Osteocyte (in vitro differentiated cells): Measurements from ENCODE around the gene ZNF264. TPM values are rescaled to one million over a fixed set of nuclear protein-coding genes. Genes with fewer than 3 reads are reported as not detected.
A peak's percentile ranks its signal among the peaks of the same experiment; 100 is the strongest.

Experiments
- DNase-seq: peaks from one replicate; pipeline ENCODE4 v3.0.0; 2021; ENCODE audit warnings: mixed read lengths; ENCODE audit not compliant: unreplicated experiment; ENCODE audit errors: extremely low spot score
- H3K27ac Mint-ChIP-seq: one replicate; pipeline ENCODE4 v1.8.0; 2021; ENCODE audit warnings: mild to moderate bottlenecking, mixed read lengths; ENCODE audit not compliant: unreplicated experiment
- H3K27me3 Mint-ChIP-seq: one replicate; pipeline ENCODE4 v1.8.0; 2021; ENCODE audit warnings: mixed read lengths; ENCODE audit not compliant: unreplicated experiment
- H3K36me3 Mint-ChIP-seq: one replicate; pipeline ENCODE4 v1.8.0; 2021; ENCODE audit warnings: mixed read lengths; ENCODE audit not compliant: unreplicated experiment
- H3K4me1 Mint-ChIP-seq: one replicate; pipeline ENCODE4 v1.8.0; 2021; ENCODE audit warnings: mixed read lengths; ENCODE audit not compliant: unreplicated experiment
- H3K4me3 Mint-ChIP-seq: one replicate; pipeline ENCODE4 v1.8.0; 2021; ENCODE audit warnings: mild to moderate bottlenecking, moderate library complexity, mixed read lengths; ENCODE audit not compliant: unreplicated experiment
- H3K9me3 Mint-ChIP-seq: one replicate; pipeline ENCODE4 v1.8.0; 2021; ENCODE audit warnings: mixed read lengths; ENCODE audit not compliant: unreplicated experiment
- long read RNA-seq: library from polyadenylated mRNA; unstranded; transcript quantifications from one replicate; pipeline ENCODE4 v2.0.0, GENCODE V29; 2021
- total RNA-seq: library from RNA; stranded (reverse); gene quantifications from 2 replicates; pipeline ENCODE4 v1.2.1, GENCODE V29; 2021
- TF ChIP-seq, protein P1 (sequence below): fragments of 200-600 bp; sonication (generic); IDR thresholded peaks from 2 replicates; pipeline ENCODE4 v1.5.0; 2021; ENCODE audit warnings: antibody characterized with exemption, mild to moderate bottlenecking, moderate library complexity

ZNF264 gene
- 34.2 and 36.8 TPM in 2 replicates for total RNA-seq
- long read RNA-seq, partial matches to known transcripts, result 0 of 4 reads
- long read RNA-seq, other reads (novel, unspliced or antisense), result 4 of 4 reads

DNA sequence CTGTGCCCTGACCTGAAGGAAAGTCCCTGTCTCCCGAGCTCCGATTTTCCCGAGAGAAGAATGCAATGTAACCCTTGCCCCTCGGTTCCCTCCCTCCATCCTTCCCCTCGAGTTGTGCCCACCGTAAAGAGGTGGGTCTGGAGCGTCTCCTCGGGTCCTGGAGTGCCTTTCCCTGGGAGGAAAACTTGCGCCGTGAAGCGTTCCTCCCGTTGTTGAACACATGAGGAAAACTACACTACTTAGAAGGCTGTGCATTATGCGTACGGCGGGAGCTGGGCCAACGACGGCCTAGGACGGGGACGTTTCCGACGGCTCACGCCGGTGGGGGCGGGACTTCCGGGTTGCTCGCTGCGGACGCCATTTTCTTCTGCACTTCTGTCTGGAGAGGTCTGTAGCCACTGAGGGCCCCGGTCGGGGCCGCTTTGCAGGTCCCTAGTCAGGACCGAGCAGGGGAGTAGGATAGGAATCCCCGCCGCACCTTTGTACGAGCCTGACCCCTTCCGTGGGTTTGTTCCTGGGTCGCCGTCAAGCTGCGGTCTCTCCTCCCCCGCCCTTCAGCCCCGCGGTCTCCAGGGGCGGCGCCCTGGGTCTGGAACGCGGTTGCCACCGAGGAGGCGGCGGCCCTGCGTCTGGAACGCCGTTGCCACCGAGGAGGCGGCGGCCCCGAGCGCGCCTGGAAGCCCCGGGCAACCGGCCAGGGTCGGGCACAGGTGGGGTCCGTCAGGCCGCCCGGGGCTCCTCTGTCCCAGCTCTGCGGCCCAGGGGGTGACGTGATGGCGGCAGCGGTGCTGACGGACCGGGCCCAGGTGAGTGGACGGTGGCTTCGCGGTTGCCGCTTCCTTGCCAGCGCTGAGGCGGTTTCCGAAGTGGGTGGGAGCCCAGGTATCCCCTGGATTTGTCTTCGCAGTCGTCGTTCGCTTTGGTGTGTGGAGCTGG, at the start of gene ZNF264:
TSS of gene ZNF264 (plus strand) at position 360 of the 936 bp plus-strand sequence. CDS start at position 774, 414 bp downstream.
- TF ChIP-seq, protein P1, sequence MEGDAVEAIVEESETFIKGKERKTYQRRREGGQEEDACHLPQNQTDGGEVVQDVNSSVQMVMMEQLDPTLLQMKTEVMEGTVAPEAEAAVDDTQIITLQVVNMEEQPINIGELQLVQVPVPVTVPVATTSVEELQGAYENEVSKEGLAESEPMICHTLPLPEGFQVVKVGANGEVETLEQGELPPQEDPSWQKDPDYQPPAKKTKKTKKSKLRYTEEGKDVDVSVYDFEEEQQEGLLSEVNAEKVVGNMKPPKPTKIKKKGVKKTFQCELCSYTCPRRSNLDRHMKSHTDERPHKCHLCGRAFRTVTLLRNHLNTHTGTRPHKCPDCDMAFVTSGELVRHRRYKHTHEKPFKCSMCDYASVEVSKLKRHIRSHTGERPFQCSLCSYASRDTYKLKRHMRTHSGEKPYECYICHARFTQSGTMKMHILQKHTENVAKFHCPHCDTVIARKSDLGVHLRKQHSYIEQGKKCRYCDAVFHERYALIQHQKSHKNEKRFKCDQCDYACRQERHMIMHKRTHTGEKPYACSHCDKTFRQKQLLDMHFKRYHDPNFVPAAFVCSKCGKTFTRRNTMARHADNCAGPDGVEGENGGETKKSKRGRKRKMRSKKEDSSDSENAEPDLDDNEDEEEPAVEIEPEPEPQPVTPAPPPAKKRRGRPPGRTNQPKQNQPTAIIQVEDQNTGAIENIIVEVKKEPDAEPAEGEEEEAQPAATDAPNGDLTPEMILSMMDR, result no peak
- Mint-ChIP-seq H3K4me3 (peak within 1 kb of the TSS; percentile 91), H3K9me3 (peaks cover 24% of the 10 kb centered on the region), H3K27ac (peak within 1 kb of the TSS; percentile 95), H3K27me3 (no peaks in the 10 kb centered on the region), H3K36me3 (peaks cover 34% of the 10 kb centered on the region), H3K4me1 (peaks cover 23% of the 10 kb centered on the region)
- peak; percentile 95 for DNase-seq

DNA sequence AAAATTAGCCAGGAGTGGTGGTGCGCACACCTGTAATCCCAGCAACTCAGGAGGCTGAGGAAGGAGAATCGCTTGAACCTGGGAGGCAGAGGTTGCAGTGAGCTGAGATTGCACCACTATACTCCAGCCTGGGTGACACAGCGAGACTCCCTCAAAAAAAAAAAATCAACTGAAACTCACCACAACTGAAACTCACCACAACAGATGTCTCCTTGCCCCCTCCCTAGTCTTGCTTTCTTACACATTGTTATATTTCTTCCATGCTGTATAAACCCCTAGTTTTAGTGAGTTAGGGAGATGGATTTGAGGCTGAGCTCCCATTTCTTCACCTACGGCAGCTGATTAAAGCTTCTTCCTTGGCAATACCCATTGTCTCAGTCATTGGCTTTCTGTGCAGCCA, 49.6 kb upstream of the ZNF264 start:
- peaks cover 34% of the 10 kb centered on the region for H3K9me3 Mint-ChIP-seq
- no peaks in the 10 kb centered on the region for H3K27me3 Mint-ChIP-seq
- no peak overlapping the region for H3K4me3 Mint-ChIP-seq
- no peaks in the 10 kb centered on the region for H3K4me1 Mint-ChIP-seq
- no peak for DNase-seq
- H3K27ac Mint-ChIP-seq, result no peak overlapping the region
- no peaks in the 10 kb centered on the region for H3K36me3 Mint-ChIP-seq
- TF ChIP-seq, protein P1, result no peak

DNA sequence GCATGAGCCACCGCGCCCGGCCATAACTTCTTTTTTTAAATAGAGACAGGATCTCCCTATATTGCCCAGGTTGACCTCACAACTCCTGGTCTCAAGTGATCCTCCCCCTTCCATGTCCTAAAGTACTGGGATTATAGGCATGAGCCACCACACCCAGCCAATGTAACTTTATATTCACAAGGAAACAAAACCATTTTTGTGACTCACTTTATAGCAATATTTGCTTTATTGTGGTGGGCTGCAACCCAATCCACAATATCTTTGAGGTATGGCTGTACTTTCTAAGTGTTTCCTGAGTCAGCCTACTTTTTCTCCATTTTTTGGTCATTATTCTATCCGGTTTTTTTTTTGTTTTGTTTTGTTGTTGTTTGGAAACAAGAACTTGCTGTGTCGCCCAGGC, 38.4 kb upstream of the ZNF264 start:
- no peaks in the 10 kb centered on the region for H3K27me3 Mint-ChIP-seq
- no peaks in the 10 kb centered on the region for H3K36me3 Mint-ChIP-seq
- no peak for DNase-seq
- H3K27ac Mint-ChIP-seq, result no peak overlapping the region
- TF ChIP-seq, protein P1, result no peak
- H3K9me3 Mint-ChIP-seq, result peaks cover 34% of the 10 kb centered on the region
- H3K4me1 Mint-ChIP-seq, result no peaks in the 10 kb centered on the region
- no peak overlapping the region for H3K4me3 Mint-ChIP-seq

DNA sequence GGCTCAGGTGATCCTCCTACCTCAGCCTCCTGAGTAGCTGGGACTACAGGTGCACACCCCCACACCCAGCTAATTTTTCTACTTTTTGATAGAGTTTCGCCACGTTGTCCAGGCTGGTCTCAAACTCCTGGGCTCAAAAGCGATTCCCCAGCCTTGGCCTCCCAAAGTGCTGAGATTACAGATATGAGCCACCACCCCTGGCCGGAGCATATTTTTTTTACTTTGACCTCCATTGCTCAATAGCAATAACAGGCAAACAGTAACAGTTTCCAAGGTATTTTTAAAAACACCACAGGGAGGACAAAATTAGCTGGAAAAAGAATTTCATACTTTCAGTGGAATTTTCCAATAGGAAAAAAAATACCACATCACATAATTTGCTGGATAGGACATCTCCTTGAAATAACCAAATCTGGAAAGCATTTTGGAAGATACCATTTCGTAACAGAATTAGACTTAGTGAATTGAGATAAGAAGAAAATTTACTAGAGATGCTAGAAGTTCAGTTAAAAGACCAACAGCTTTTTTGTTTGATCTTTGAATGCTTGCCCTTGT, 29.2 kb upstream of the ZNF264 start:
- peaks cover 19% of the 10 kb centered on the region for H3K9me3 Mint-ChIP-seq
- H3K4me3 Mint-ChIP-seq, result no peak overlapping the region
- no peaks in the 10 kb centered on the region for H3K27me3 Mint-ChIP-seq
- no peaks in the 10 kb centered on the region for H3K4me1 Mint-ChIP-seq
- no peak for DNase-seq
- no peaks in the 10 kb centered on the region for H3K36me3 Mint-ChIP-seq
- H3K27ac Mint-ChIP-seq, result no peak overlapping the region
- TF ChIP-seq, protein P1, result no peak

DNA sequence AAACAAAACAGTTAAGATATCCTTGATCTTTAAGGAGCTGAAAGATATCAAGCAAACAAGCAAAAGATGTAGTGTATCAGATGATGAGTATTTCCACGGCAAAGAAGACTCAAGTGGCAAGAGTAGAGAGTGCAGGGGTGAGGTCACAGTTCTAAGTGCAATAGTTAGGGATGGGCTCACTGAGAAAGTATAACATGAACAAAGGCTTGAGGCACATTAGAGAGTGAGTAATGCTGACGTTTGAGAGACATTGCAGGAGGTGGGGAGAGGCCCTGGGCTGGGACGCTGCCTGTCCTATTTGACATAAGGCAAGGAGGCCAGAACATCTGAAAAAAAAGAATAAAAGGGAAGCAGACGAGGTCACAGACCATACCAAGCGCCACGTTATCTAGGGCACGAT, 25.5 kb upstream of the ZNF264 start:
- Mint-ChIP-seq H3K4me1 (no peaks in the 10 kb centered on the region), H3K27me3 (no peaks in the 10 kb centered on the region), H3K4me3 (no peak overlapping the region), H3K36me3 (no peaks in the 10 kb centered on the region), H3K9me3 (peaks cover 13% of the 10 kb centered on the region), H3K27ac (no peak overlapping the region)
- TF ChIP-seq, protein P1, result no peak
- DNase-seq, result no peak
